IPS-15b (cell line): ENCODE results near the gene TNNI2.

Experiments
- H3K27me3 ChIP-seq: one replicate; pipeline ENCODE4 v1.6.1; 2013; ENCODE audit warnings: low read length; ENCODE audit not compliant: control insufficient read depth, insufficient read depth
- H3K36me3 ChIP-seq: one replicate; pipeline ENCODE4 v1.6.1; 2013; ENCODE audit warnings: low read length; ENCODE audit not compliant: control insufficient read depth, insufficient read depth
- H3K4me1 ChIP-seq: one replicate; pipeline ENCODE4 v1.6.1; 2013; ENCODE audit warnings: mild to moderate bottlenecking, low read length; ENCODE audit not compliant: control insufficient read depth, insufficient read depth
- H3K4me3 ChIP-seq: one replicate; pipeline ENCODE4 v1.5.1; 2013; ENCODE audit warnings: low read depth, low read length
- H3K9ac ChIP-seq: one replicate; pipeline ENCODE4 v1.6.1; 2013; ENCODE audit warnings: low read depth, mild to moderate bottlenecking, low read length
- H3K9me3 ChIP-seq: one replicate; pipeline ENCODE4 v1.6.1; 2013; ENCODE audit warnings: mild to moderate bottlenecking, low read length; ENCODE audit not compliant: control insufficient read depth, insufficient read depth

The TNNI2 gene

DNA sequence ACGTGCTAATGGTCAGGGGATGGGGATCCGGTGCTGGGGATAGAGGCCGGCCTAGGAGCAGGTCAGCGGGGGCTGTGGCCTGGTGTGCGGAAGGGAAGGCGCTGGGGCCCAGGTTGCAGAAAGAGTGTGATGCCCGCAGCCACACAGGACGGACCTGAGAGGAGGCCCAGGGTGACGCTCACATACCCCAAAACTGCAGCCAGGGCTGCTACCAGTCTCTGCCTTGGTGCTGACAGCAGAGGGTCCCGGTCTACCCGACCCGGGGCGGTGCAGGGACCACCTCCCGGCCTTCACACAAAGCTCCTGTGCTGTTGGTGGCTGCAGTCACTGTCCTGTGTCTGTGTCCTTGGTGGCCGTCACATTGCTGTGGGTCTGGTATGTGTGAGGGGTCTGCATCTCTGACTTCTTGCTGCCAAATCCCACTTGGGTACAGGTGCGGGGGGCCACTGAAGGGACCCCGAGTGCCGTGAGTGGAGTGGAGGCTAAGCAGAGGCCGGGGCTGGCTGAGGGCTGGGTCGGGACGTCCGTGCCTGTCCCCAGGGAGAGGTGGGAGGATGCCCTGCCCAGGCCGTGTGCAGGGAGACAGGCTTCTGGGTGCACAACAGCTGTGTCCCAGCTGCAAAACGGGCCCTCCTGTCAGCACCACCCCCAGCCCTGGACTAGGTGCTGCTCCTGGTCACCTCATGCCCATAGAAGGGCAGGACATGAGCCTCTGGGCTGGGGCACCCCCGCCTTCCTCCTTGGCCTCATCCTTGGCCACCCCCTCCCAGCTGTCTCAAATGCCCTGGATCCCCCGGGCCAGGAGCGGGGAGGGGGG is 15.6 kb downstream of the TNNI2 start:
- Histone ChIP-seq H3K36me3 (no peaks in the 10 kb centered on the region), H3K4me1 (no peaks in the 10 kb centered on the region)

DNA sequence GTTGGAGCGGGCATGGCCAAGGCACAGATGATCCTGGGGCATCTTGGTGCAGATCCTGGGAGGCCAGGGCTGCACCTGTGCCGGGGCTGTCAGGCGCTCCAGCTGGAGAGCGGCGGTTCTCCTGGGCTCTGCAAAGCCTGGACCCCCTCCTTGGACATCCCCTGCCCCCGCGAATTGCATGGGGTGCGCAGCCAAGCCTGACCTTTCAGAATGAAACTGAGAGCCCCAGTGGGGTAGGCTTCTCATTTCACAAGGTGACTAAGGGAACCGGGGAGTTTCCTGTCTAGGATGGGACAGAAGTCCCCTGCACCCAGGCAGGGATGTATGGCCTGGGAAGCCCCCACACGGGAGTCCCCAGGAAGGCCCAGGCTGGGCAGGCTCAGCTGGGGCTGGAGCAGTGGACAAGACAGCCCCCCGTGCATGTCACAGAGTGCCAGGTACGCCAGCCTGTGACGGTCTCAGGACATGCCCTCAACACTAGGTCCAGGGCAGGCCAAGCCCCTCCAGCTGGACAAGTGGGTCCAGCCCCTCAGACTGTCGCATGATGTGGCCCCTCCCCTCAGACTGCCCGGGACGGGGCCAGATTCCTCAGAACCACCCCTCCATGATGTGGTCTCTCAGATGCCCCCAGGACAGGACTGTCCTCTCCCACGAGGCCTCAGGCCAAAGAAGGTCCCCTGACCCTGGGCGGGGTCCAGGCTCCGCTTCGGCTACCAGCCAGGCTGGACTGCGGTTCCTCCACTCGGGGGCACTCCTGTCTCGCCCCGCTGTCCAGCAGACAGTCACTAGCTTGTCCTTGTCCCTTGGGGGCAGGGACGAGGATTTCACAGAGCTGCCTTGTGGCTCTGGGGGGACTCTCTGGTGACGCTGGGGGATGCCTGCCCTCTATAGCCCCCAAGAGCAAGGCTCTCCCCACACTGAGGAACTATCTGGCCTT is 16.4 kb downstream of the TNNI2 start:
- no peaks in the 10 kb centered on the region for H3K9me3 ChIP-seq
- H3K36me3 ChIP-seq: no peaks in the 10 kb centered on the region
- H3K4me1 ChIP-seq: no peaks in the 10 kb centered on the region
- H3K9ac ChIP-seq: no peak overlapping the region
- no peak overlapping the region for H3K4me3 ChIP-seq
- no peaks in the 10 kb centered on the region for H3K27me3 ChIP-seq

More for the DNA sequence above, 15.6 kb downstream of the TNNI2 start:
- Histone ChIP-seq H3K9ac (no peak overlapping the region), H3K27me3 (no peaks in the 10 kb centered on the region), H3K4me3 (no peak overlapping the region), H3K9me3 (no peaks in the 10 kb centered on the region)

DNA sequence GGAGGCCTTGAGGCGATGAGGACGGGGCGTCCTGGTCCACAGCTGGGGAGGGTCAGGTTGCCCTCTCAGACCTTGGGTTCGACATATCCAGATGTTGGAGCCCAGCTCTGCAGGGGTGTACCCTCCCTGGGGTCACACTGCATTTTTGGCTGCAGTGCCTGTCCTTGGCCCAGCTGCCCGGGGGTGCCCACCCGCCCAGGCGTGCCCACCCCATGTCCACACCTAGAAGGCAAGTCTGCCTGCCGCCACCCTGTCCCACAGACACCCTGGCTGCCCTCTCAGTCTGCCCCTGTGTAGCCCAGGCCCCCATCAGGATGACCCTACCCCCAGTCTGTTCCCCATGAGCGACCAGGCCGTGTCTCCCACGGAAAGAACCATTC is 17.1 kb downstream of the TNNI2 start:
- Histone ChIP-seq H3K9ac (no peak overlapping the region), H3K9me3 (no peaks in the 10 kb centered on the region), H3K4me1 (no peaks in the 10 kb centered on the region), H3K36me3 (no peaks in the 10 kb centered on the region), H3K4me3 (no peak overlapping the region), H3K27me3 (no peaks in the 10 kb centered on the region)

DNA sequence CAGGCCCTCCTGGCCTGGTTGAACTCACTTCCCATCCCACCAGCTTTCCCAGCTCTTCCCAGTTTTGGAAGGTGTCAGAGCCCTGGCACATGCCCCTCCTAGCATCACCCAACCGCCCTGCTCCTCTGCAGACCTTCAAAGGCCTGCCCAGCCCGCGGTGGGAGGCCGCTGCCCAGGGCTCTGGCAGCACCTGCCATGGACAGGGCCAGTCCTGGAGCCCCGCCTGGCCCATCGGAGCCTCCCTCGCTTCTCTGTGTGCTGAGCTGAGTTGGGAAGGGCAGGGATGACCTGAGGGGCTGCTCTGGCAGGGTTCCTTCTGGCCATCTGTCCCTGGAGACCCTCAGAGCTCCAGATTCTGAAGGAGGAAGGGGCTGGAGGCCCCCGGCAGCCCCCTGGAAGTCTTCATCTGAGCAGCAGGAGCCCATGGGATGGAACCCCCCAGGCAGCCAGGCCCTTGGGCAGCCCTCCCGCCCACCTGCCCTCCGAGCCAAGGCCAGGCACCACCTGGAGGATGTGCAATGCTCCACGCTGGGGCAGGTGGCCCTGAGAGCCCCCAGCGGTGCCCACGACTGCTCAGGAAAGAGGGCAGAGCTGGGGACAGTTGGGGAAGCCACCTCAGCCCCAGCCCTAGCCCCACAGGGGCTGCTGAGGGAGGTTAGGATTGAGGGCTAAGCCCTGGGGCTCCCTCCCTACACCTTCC is 17.7 kb downstream of the TNNI2 start:
- Histone ChIP-seq H3K4me3 (no peak overlapping the region), H3K9me3 (no peaks in the 10 kb centered on the region)

DNA sequence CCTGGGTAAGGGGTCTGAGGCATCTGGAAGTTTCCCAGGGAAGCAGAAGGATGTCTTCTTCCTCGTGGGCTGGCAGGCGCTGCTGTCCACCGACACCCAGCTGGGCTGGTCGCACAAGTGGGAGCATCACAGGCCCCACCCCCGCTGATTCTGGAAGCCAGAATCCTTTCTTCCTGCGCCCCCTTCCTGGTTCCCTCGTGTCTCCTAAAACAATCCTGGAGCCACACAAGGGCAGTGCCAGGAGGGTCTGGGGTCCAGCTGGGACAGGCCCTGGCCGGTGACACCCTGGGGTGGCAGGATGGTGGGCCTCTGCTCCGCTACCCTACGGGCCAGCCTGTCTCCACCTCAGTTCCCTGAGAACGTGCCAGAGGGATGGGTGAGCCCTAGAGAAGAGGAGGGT is 18.3 kb downstream of the TNNI2 start:
- H3K4me1 ChIP-seq: no peaks in the 10 kb centered on the region
- H3K9ac ChIP-seq: no peak overlapping the region
- H3K9me3 ChIP-seq: no peaks in the 10 kb centered on the region
- no peaks in the 10 kb centered on the region for H3K27me3 ChIP-seq
- no peaks in the 10 kb centered on the region for H3K36me3 ChIP-seq
- H3K4me3 ChIP-seq: no peak overlapping the region

More for the DNA sequence above, 17.7 kb downstream of the TNNI2 start:
- Histone ChIP-seq H3K27me3 (no peaks in the 10 kb centered on the region), H3K36me3 (no peaks in the 10 kb centered on the region), H3K9ac (no peak overlapping the region), H3K4me1 (no peaks in the 10 kb centered on the region)

DNA sequence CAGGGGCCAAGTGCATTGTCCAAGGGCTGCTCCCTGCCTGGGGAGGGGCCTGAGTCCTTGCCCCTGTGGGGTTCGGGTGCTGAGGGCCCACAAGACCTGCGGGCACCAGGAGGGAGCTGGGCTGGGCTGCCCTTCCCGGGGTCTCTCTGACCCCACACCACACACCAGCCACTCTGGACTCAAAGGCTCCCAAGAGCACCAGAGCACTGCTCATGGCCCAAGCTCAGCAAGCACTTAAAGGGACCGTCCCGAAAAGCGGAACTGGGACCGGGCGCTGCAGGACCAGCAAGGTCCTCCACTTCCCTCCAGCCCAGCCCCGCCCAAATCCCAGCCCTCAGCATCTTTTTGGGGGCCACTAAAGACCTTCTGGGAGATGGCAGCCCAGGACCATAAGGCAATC is 19.4 kb downstream of the TNNI2 start:
- H3K4me3 ChIP-seq: no peak overlapping the region
- H3K9ac ChIP-seq: no peak overlapping the region
- no peaks in the 10 kb centered on the region for H3K36me3 ChIP-seq
- H3K9me3 ChIP-seq: no peaks in the 10 kb centered on the region
- no peaks in the 10 kb centered on the region for H3K27me3 ChIP-seq
- no peaks in the 10 kb centered on the region for H3K4me1 ChIP-seq

DNA sequence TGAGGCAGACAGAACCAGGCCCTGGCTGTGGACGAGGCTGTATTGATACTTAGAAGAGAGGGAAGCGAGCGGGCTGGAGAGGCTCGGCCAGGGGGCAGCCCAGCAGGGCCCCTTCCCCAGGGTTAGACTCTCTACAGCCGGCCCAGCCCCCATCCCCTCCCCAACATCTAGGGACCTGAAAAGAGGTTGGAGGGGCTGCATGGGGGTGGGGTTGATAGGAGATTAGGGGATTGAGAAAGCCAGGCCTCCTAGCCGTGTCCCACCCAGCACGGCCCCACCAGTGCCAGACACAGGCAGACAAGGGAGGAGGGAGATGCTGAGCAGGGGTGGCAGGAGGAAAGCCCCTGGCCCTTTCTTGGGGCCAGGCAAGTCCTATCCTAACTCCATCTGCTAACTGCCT is 19.8 kb downstream of the TNNI2 start:
- no peak overlapping the region for H3K9ac ChIP-seq
- H3K4me3 ChIP-seq: no peak overlapping the region
- H3K27me3 ChIP-seq: no peaks in the 10 kb centered on the region
- no peaks in the 10 kb centered on the region for H3K9me3 ChIP-seq
- no peaks in the 10 kb centered on the region for H3K4me1 ChIP-seq
- no peaks in the 10 kb centered on the region for H3K36me3 ChIP-seq

DNA sequence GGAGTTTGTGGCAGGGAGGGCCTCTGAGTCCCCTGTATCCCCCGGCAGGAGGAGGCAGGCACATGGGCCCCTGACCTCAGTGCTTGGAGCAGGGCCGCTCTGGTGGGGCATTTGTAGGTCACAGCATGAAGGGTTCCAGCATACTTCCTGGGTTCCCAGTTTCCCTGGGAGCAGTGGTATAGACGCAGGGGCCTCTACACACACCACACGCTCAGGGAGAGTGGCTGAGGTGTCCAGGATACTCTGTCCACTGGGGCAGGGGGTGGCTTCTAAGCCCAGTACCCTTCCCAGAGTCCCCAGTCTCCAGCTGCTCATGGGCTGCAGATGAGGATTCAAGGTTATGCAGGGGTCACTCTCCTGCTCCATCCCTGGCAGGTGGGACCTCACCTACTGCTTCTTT is 20.2 kb downstream of the TNNI2 start:
- no peak overlapping the region for H3K4me3 ChIP-seq
- no peak overlapping the region for H3K9ac ChIP-seq
- no peaks in the 10 kb centered on the region for H3K9me3 ChIP-seq
- H3K4me1 ChIP-seq: no peaks in the 10 kb centered on the region
- no peaks in the 10 kb centered on the region for H3K27me3 ChIP-seq
- H3K36me3 ChIP-seq: no peaks in the 10 kb centered on the region

DNA sequence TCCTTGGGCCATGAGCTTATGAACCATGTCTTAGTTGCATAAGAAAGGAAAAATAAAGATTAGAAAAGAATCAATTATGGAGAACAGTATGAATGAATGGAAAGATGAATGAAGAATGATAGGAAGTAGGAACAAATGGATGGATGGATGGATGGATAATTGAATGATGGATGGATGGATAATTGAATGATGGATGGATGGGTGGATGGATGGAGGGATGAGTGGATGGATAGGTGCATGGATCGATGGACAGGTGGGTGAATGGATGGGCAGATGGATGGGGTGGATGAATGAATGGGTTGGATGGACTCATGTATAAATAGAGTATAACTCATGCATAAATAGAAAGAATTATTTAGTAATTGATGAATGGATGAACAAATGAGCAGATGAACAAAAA is 21.3 kb downstream of the TNNI2 start:
- H3K9me3 ChIP-seq: no peaks in the 10 kb centered on the region
- no peaks in the 10 kb centered on the region for H3K27me3 ChIP-seq
- H3K4me3 ChIP-seq: no peak overlapping the region
- H3K36me3 ChIP-seq: no peaks in the 10 kb centered on the region
- no peaks in the 10 kb centered on the region for H3K4me1 ChIP-seq
- H3K9ac ChIP-seq: no peak overlapping the region

DNA sequence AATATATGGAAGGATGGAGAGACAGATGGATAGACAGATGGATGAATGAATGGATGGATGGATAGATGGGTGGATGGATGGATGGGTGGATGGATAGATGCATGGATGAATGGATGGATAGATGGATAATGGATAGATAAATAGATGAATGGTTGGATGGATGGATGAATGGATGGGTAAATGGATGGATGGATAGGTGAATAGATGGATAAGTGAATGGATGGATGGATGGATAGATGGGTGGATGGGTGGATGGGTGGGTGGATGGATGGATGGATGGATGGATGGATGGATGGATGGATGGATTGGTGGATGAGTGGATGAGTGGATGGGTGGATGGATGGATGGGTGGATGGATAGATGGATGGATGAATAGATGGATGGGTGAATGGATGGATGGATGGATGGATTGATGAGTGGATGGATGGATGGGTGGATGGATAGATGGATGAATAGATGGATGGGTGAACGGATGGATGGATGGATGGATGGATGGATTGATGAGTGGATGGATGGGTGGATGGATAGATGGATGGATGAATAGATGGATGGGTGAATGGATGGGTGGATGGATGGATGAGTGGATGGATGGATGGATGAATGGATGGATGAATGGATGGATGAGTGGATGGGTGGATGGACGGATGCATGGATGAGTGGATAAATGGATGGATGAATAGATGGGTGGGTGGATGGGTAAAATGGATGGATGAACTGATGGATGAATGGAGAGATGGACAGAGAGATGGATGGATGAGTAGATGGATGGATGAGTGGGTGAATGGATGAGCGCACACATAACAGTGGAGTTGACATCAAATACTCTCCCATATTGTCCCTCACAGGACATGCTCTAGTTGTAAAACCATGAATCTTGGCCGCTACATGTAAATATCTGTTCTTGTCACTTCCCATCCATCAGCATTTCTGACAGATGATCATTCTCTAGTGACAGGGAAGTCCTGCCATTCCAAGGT is 22.9 kb downstream of the TNNI2 start:
- no peaks in the 10 kb centered on the region for H3K27me3 ChIP-seq
- no peaks in the 10 kb centered on the region for H3K9me3 ChIP-seq
- no peaks in the 10 kb centered on the region for H3K4me1 ChIP-seq
- H3K9ac ChIP-seq: no peak overlapping the region
- no peak overlapping the region for H3K4me3 ChIP-seq
- no peaks in the 10 kb centered on the region for H3K36me3 ChIP-seq
